HG03196 (cell line): ENCODE measurements around the gene XRN1.
A peak's percentile ranks its signal among the peaks of the same experiment; 100 is the strongest.
"Not testable (repeated sequence)": the region's sequence is repeated elsewhere in the genome, so short reads cannot be mapped to it uniquely, and the experiment has no call there.

Experiments
- ATAC-seq: cut with Tn5 transposase; IDR thresholded peaks from one replicate; pipeline ENCODE4 v1.9.1; 2021; ENCODE audit not compliant: unreplicated experiment

XRN1 gene

GRCh38 chr3:142447852-142448823 is at the start of gene XRN1:
TSS of gene XRN1 (minus strand) at chr3:142448037. CDS start at chr3:142447944, 93 bp downstream.
- peak; percentile 82 for ATAC-seq

GRCh38 chr3:142495103-142495502 is 47.3 kb upstream of the XRN1 start:
- no peak for ATAC-seq

GRCh38 chr3:142492184-142492583 is 44.3 kb upstream of the XRN1 start:
- ATAC-seq = no peak

- ATAC-seq = no peak
Measured at GRCh38 chr3:142489572-142490323, 41.9 kb upstream of the XRN1 start.

GRCh38 chr3:142484912-142485435 is 37.1 kb upstream of the XRN1 start:
- no peak for ATAC-seq

- ATAC-seq = no peak
Measured at GRCh38 chr3:142481196-142481595, 33.4 kb upstream of the XRN1 start.

- ATAC-seq = no peak
Measured at GRCh38 chr3:142470826-142471225, 23.0 kb upstream of the XRN1 start.

GRCh38 chr3:142468456-142468855 is 20.6 kb upstream of the XRN1 start:
- ATAC-seq = no peak

- no peak for ATAC-seq
Measured at GRCh38 chr3:142467768-142468167, 19.9 kb upstream of the XRN1 start.

- no peak for ATAC-seq
Measured at GRCh38 chr3:142460689-142461088, 12.9 kb upstream of the XRN1 start.

- ATAC-seq = no peak
Measured at GRCh38 chr3:142459929-142460328, 12.1 kb upstream of the XRN1 start.

- no peak for ATAC-seq
Measured at GRCh38 chr3:142459096-142459495, 11.3 kb upstream of the XRN1 start.

GRCh38 chr3:142450881-142451280 is 3.0 kb upstream of the XRN1 start:
- ATAC-seq = no peak

- no peak for ATAC-seq
Measured at GRCh38 chr3:142450189-142450588, 2.4 kb upstream of the XRN1 start.

- peak; percentile 25 for ATAC-seq
Measured at GRCh38 chr3:142447301-142447851, 461 bp downstream of the XRN1 start.

- ATAC-seq = peak; percentile 57
Measured at GRCh38 chr3:142445816-142446254, 2.0 kb downstream of the XRN1 start.

- no peak for ATAC-seq
Measured at GRCh38 chr3:142444343-142444742, 3.5 kb downstream of the XRN1 start.

- not testable (repeated sequence) for ATAC-seq
Measured at GRCh38 chr3:142443060-142443459, 4.8 kb downstream of the XRN1 start.

- ATAC-seq = not testable (repeated sequence)
Measured at GRCh38 chr3:142439499-142440220, 8.2 kb downstream of the XRN1 start.

GRCh38 chr3:142438096-142438495 is 9.7 kb downstream of the XRN1 start:
- not testable (repeated sequence) for ATAC-seq
